IPS DF 6.9 (cell line): Measurements from ENCODE around the gene CCDC102A.

Experiments used
- DNase-seq: peaks from one replicate; pipeline ENCODE4 v3.0.0-alpha.2; 2013; ENCODE audit warnings: low read depth, low spot score
- H3K27ac ChIP-seq: one replicate; pipeline ENCODE4 v1.5.1; 2013; ENCODE audit warnings: low read length, control low read depth
- H3K27me3 ChIP-seq: 2 replicates; pipeline ENCODE4 v1.6.1; 2013; ENCODE audit warnings: mild to moderate bottlenecking, low read length; ENCODE audit not compliant: control insufficient read depth, insufficient read depth
- H3K36me3 ChIP-seq: 2 replicates; pipeline ENCODE4 v1.6.1; 2013; ENCODE audit warnings: low read length; ENCODE audit not compliant: control insufficient read depth, insufficient read depth
- H3K4me1 ChIP-seq: 2 replicates; pipeline ENCODE4 v1.6.1; 2013; ENCODE audit warnings: low read length; ENCODE audit not compliant: control insufficient read depth, insufficient read depth
- H3K4me3 ChIP-seq: 2 replicates; pipeline ENCODE4 v1.5.1; 2013; ENCODE audit warnings: mild to moderate bottlenecking, low read length
- H3K9me3 ChIP-seq: 2 replicates; pipeline ENCODE4 v1.6.1; 2013; ENCODE audit warnings: low read length, inconsistent platforms; ENCODE audit not compliant: control insufficient read depth, insufficient read depth
- WGBS: extraction: QIAGEN DNeasy Blood & Tissue Kit; methylation state at CpG from one replicate; pipeline ENCODE4 v1.1.7; 2013; ENCODE audit warnings: mixed read lengths, missing lambda C conversion rate; ENCODE audit not compliant: insufficient read length, insufficient coverage; 5-methylcytosine and 5-hydroxymethylcytosine counted together

The CCDC102A gene

DNA sequence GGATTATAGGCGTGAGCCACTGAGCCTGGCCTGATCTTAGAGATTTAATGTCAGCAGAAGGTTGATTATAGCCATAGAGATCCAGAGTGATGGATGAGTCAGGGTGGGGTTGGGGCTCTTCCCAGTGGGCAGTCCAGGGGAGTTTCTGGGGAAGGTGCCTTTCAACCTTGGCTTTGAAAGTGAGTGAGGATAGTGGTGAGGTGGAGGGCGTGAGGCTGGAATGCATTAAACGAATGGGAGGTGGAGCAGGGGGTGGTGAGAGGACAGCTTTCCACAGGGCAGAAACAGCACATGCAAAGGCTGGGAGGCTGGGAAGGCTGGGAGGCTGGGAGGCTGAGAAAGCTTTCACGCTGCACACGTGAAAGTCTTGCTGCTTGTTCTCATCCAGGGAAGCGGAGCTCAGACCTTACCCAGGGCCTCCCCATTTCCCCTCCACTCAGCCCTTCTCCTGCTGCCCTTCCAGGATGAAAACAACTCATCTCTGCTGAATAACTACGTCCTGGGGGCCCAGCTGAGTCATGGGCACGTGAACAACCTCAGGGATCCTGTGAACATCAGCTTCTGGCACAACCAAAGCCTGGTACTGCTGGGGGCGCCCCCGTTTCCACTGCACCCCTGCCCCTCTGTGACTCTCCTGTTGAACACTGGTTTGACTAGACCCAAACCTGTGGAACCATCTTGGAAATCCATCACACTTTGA, 28.4 kb upstream of the CCDC102A start:
- no peak overlapping the region for H3K4me3 ChIP-seq
- no CpG with 5 or more reads among the region's 10 CpGs for WGBS
- H3K27me3 ChIP-seq, result no peaks in the 10 kb centered on the region
- peaks cover 18% of the 10 kb centered on the region for H3K36me3 ChIP-seq
- H3K27ac ChIP-seq, result no peak overlapping the region
- H3K9me3 ChIP-seq, result no peaks in the 10 kb centered on the region
- no peak for DNase-seq
- no peaks in the 10 kb centered on the region for H3K4me1 ChIP-seq

DNA sequence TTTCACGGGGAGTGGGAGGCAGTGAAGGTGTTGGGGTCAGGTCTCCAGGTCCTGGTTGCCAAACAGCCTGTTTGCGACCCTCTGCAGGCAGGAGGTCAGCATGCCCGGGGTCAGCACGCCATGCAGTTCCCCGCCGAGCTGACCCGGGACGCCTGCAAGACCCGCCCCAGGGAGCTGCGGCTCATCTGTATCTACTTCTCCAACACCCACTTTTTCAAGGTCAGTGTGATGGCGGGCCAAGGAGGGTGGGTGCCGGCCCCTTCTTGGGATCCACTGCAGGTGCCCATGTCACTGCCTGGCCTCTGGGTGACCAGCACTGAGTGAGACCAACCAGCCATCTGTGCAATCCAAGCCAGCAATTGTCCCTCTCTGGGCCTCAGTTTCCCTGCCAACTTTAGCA, 27.4 kb upstream of the CCDC102A start:
- H3K4me3 ChIP-seq, result no peak overlapping the region
- no peaks in the 10 kb centered on the region for H3K27me3 ChIP-seq
- H3K27ac ChIP-seq, result no peak overlapping the region
- WGBS, result no CpG with 5 or more reads among the region's 12 CpGs
- H3K9me3 ChIP-seq, result no peaks in the 10 kb centered on the region
- no peak for DNase-seq
- no peaks in the 10 kb centered on the region for H3K4me1 ChIP-seq
- H3K36me3 ChIP-seq, result peaks cover 8% of the 10 kb centered on the region

- no peak for DNase-seq
- Histone ChIP-seq H3K4me3 (no peak overlapping the region), H3K27me3 (no peaks in the 10 kb centered on the region), H3K9me3 (no peaks in the 10 kb centered on the region), H3K36me3 (peaks cover 5% of the 10 kb centered on the region), H3K27ac (no peak overlapping the region), H3K4me1 (no peaks in the 10 kb centered on the region)
- WGBS, result no CpG with 5 or more reads among the region's 3 CpGs
Measured at GRCh38 chr16:57563487-57563750, 27.0 kb upstream of the CCDC102A start.

DNA sequence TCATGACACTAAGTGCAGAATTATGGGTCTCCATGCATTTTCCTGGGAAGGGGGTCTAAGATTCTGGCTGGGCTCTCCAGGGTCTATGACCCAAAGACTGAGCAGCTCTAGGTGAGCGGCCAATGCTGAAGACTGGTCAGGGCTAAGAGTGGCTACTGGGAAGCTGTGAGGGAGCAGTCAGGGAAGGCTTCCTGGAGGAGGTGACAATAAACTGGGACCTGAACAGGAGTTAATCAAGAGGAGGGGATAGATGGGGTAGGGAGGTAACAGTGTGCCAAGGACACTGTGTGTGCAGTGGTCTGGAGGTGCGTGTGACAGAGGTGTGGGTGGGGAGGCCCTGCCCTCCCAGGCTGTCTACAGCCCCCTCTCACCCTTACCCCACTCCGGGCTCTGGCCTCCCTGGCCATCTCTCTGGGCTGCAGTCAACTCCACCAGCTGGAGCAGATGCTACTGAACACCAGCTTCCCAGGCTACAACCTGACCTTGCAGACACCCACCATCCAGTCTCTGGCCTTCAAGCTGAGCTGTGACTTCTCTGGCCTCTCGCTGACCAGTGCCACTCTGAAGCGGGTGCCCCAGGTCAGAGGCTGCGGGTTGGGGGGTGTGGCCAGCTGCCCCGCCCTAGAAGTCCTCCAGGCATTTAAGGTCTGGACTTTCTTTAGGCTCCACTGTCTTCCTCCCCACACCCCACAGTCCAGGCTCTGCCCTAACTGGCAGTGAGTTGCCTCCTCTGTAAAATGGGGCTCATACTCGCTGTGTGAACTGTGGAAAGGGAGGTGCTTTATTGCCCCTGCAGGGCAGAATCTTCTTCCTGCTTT, 26.5 kb upstream of the CCDC102A start:
- H3K4me1 ChIP-seq, result no peaks in the 10 kb centered on the region
- DNase-seq, result no peak
- H3K36me3 ChIP-seq, result no peaks in the 10 kb centered on the region; the same call in 1 of the 2 replicates
- WGBS, result no CpG with 5 or more reads among the region's 8 CpGs
- 0 out of 2 replicates have a peak, but pooled peaks cover 2% of the 10 kb centered on the region for H3K27me3 ChIP-seq
- H3K9me3 ChIP-seq, result no peaks in the 10 kb centered on the region
- no peak overlapping the region for H3K4me3 ChIP-seq
- H3K27ac ChIP-seq, result no peak overlapping the region

DNA sequence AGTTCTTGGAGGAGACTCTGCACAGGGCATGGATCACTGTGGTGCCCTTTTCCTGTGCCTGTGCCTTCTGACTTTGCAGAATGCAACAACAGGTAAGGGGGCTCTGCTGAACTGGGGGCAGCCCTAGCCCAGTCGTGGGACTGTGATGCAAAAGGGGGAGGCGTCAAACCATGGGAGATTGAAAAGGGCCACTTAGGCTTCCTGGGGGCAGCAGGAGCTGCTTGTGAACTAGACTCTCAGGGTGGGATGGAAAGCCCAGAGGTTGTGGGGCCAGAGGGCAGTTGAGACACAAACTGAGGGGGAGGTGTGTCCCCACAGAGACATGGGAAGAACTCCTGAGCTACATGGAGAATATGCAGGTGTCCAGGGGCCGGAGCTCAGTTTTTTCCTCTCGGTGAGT, 25.7 kb upstream of the CCDC102A start:
- Histone ChIP-seq H3K9me3 (no peaks in the 10 kb centered on the region), H3K36me3 (no peaks in the 10 kb centered on the region), H3K27me3 (0 out of 2 replicates have a peak, but pooled peaks cover 2% of the 10 kb centered on the region), H3K4me3 (no peak overlapping the region), H3K4me1 (no peaks in the 10 kb centered on the region), H3K27ac (no peak overlapping the region)
- no CpG with 5 or more reads among the region's 4 CpGs for WGBS
- DNase-seq, result no peak

GRCh38 chr16:57559072-57559790, 22.9 kb upstream of the CCDC102A start:
- WGBS, result no CpG with 5 or more reads among the region's 4 CpGs
- DNase-seq, result no peak

DNA sequence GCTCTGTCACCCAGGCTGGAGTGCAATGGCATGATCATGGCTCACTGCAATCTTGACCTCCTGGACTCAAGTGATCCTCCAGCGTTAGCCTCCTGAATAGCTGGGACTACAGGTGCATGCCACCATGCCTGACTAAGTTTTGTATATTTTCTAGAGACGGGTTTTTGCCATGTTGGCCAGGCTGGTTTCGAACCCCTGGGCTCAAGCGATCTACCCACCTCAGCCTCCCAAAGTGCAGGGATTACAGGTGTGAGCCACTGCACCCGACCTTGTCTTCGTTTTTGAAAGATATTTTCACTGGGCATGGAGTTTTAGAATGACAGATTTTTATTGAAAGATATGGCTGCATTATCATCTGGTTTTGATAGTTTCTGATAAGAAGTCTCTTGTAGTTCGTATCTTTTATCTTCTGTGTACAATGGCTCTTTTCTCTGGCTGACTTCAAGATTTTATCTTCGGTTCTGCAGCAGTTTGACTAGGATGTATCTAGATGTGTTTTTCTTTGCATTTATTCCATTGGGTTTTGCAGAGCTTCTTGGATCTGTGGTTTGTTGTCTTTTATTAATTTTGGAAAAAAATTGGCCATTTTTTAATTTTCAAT, 20.7 kb upstream of the CCDC102A start:
- Histone ChIP-seq H3K4me1 (no peaks in the 10 kb centered on the region), H3K36me3 (no peaks in the 10 kb centered on the region), H3K27me3 (0 out of 2 replicates have a peak, but pooled peaks cover 2% of the 10 kb centered on the region), H3K27ac (no peak overlapping the region), H3K4me3 (no peak overlapping the region), H3K9me3 (no peaks in the 10 kb centered on the region)
- no peak for DNase-seq
- WGBS, result no CpG with 5 or more reads among the region's 8 CpGs

More at GRCh38 chr16:57559072-57559790, 22.9 kb upstream of the CCDC102A start:
- Histone ChIP-seq H3K4me1 (no peaks in the 10 kb centered on the region), H3K27me3 (0 out of 2 replicates have a peak, but pooled peaks cover 2% of the 10 kb centered on the region), H3K9me3 (no peaks in the 10 kb centered on the region), H3K27ac (no peak overlapping the region), H3K36me3 (no peaks in the 10 kb centered on the region), H3K4me3 (no peak overlapping the region)

DNA sequence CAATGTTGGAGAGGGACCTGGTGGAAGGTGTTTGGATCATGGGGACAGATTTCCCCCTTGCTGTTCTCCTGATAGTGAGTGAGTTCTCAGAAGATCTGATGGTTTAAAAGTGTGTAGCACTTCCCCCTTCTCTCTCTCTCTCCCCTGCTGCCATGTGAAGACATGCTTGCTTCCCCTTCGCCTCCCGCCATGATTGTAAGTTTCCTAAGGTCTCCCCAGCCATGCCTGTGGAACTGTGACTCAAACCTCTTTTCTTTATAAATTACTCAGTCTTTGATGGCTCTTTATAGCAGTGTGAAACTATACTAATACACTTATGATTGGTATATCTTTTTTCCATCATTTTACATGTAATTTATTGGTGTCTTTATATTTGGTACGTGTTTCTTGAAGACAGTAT, 19.5 kb upstream of the CCDC102A start:
- no peak overlapping the region for H3K27ac ChIP-seq
- H3K4me1 ChIP-seq, result no peaks in the 10 kb centered on the region
- no CpG with 5 or more reads among the region's 3 CpGs for WGBS
- H3K4me3 ChIP-seq, result no peak overlapping the region
- no peak for DNase-seq
- H3K27me3 ChIP-seq, result 0 out of 2 replicates have a peak, but pooled peaks cover 2% of the 10 kb centered on the region
- H3K36me3 ChIP-seq, result no peaks in the 10 kb centered on the region
- H3K9me3 ChIP-seq, result no peaks in the 10 kb centered on the region

DNA sequence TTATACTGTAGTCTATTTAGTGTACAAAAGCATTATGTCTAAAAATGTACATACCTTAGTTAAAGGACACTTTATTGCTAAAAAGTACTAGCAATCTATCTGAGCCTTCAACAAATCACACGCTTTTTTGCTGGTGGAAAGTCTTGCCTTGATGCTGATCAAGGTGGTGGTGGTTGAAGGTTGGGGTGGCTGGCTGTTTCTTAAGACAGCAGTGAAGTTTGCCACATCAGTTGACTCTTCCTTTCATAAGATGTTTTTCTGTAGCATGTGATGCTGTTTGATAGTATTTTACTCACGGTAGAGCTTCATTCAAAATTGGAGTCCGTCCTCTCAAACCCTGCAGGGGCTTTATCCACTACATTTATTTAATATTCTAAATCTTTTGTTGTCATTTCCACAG, 14.7 kb upstream of the CCDC102A start:
- Histone ChIP-seq H3K27ac (no peak overlapping the region), H3K9me3 (no peaks in the 10 kb centered on the region), H3K4me1 (no peaks in the 10 kb centered on the region), H3K27me3 (no peaks in the 10 kb centered on the region), H3K4me3 (no peak overlapping the region), H3K36me3 (no peaks in the 10 kb centered on the region)
- WGBS, result no CpG with 5 or more reads among the region's 3 CpGs
- no peak for DNase-seq

DNA sequence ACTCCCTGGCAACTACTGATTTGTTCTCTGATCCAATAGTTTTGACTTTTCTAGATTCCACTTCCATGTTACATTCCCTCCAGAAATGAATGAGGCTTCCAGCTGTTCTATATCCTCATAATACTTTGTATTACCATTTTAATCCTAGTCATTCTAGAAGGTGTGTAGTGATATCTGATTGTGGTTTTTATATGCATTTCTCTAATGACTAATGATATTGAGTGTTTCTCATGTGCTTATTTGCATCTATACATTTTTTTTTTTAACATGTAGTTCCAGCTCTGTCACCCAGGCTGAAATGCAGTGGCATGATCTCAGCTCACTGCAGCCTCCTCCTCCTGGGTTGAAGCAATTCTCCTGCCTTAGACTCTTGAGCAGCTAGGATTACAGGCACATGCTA, 13.4 kb upstream of the CCDC102A start:
- H3K4me1 ChIP-seq, result no peaks in the 10 kb centered on the region
- H3K27me3 ChIP-seq, result no peaks in the 10 kb centered on the region
- no peaks in the 10 kb centered on the region for H3K9me3 ChIP-seq
- DNase-seq, result no peak
- no peak overlapping the region for H3K4me3 ChIP-seq
- no peak overlapping the region for H3K27ac ChIP-seq
- H3K36me3 ChIP-seq, result no peaks in the 10 kb centered on the region
